PFSK-1 (cell line): ENCODE data around the gene DNAJC6.

Experiments
- POLR2AphosphoS5 ChIP-seq: IDR thresholded peaks from 2 replicates; pipeline ENCODE4 v1.6.1; 2012; ENCODE audit warnings: low read depth, mild to moderate bottlenecking, control low read depth, low read length, moderate library complexity
- SIN3A ChIP-seq: IDR thresholded peaks from 2 replicates; pipeline ENCODE4 v1.6.1; 2012; ENCODE audit warnings: mild to moderate bottlenecking, low read length, moderate library complexity, borderline replicate concordance; ENCODE audit not compliant: insufficient read depth

- TF ChIP-seq POLR2AphosphoS5 (no peak), SIN3A (no peak)
Observed at GRCh38 chr1:65330822-65331221, 21.5 kb downstream of the DNAJC6 start.
